Upper lobe of left lung (tissue), 4 donors: ENCODE results near the gene ITPR2.

Experiments used
- POLR2A ChIP-seq, 4 donors: fragments of 450-650 bp; IDR thresholded peaks; one replicate each; pipeline ENCODE4 v1.5.1; 2016 to 2017; ENCODE audit warnings: antibody characterized with exemption in 4 of 4, mild to moderate bottlenecking in 2 of 4
- POLR2AphosphoS5 ChIP-seq, 2 donors: sonication (generic); formaldehyde crosslinking; IDR thresholded peaks; one replicate each; pipeline ENCODE4 v1.5.1; 2017; ENCODE audit warnings: antibody characterized with exemption in 2 of 2
- TF ChIP-seq, protein P1 (sequence below), 6 experiments: fragments of 450-650 bp in 4 of 6; fragments of 200-600 bp in 2 of 6; sonication (generic) in 2 of 6; IDR thresholded peaks; one replicate each; pipeline ENCODE4 v1.5.1; 2016 to 2019; ENCODE audit warnings: antibody characterized with exemption in 6 of 6

GRCh38 chr12:26396402-26396801 lies 436.6 kb downstream of the ITPR2 start:
- TF ChIP-seq, protein P1, sequence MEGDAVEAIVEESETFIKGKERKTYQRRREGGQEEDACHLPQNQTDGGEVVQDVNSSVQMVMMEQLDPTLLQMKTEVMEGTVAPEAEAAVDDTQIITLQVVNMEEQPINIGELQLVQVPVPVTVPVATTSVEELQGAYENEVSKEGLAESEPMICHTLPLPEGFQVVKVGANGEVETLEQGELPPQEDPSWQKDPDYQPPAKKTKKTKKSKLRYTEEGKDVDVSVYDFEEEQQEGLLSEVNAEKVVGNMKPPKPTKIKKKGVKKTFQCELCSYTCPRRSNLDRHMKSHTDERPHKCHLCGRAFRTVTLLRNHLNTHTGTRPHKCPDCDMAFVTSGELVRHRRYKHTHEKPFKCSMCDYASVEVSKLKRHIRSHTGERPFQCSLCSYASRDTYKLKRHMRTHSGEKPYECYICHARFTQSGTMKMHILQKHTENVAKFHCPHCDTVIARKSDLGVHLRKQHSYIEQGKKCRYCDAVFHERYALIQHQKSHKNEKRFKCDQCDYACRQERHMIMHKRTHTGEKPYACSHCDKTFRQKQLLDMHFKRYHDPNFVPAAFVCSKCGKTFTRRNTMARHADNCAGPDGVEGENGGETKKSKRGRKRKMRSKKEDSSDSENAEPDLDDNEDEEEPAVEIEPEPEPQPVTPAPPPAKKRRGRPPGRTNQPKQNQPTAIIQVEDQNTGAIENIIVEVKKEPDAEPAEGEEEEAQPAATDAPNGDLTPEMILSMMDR (IDR thresholded peaks at IDR 0.05), result no peak
- TF ChIP-seq POLR2A (IDR thresholded peaks at IDR 0.05), result no peak
- no peak for TF ChIP-seq POLR2AphosphoS5 (IDR thresholded peaks at IDR 0.05)
